IMR-90 (cell line): ENCODE data around the gene PRUNE2. TPM values are rescaled to one million over a fixed set of nuclear protein-coding genes. Genes with fewer than 3 reads are reported as not detected.

Experiments
- ATAC-seq: fragments of 200-7000 bp; cut with Tn5 transposase; 2 replicates; pipeline ENCODE4 v1.9.1; 2020; ENCODE audit warnings: low read depth, mild to moderate bottlenecking, moderate library complexity
- BruUV-seq: library from RNA; stranded (reverse); fragments of 400-500 nt; replicated peaks from 2 replicates; lab custom pipeline; 2021; lab: Mats Ljungman, UMichigan
- CTCF ChIA-PET: fragments of 300-600 bp; formaldehyde crosslinking; extraction: SDS; loops from one replicate; lab custom pipeline; 2021; ENCODE audit warnings: antibody characterized with exemption; lab: Yijun Ruan, JAX
- POLR2A ChIA-PET: fragments of 300-600 bp; sonication (Branson Sonifier 250); formaldehyde crosslinking; loops from one replicate; lab custom pipeline; 2022; ENCODE audit warnings: antibody characterized with exemption; ENCODE audit not compliant: unreplicated experiment; lab: Charles Lee
- DNase-seq: peaks from one replicate; pipeline ENCODE4 v3.0.0; 2013
- H2AFZ ChIP-seq: replicated peaks from 2 replicates; pipeline ENCODE3; 2013; ENCODE audit warnings: low read length, mild to moderate bottlenecking; ENCODE audit not compliant: poor library complexity
- H2AK5ac ChIP-seq: 2 replicates; pipeline ENCODE4 v1.6.1; 2013; ENCODE audit warnings: low read depth, low read length, inconsistent platforms
- H2AK9ac ChIP-seq: replicated peaks from 2 replicates; pipeline ENCODE3; 2013; ENCODE audit warnings: mild to moderate bottlenecking, low read depth, low read length, moderate library complexity; ENCODE audit not compliant: poor library complexity
- H2BK120ac ChIP-seq: 2 replicates; pipeline ENCODE4 v1.6.1; 2013; ENCODE audit warnings: low read depth, low read length, inconsistent platforms
- H2BK15ac ChIP-seq: 3 replicates; pipeline ENCODE4 v1.6.1; 2013; ENCODE audit warnings: low read depth, low read length, inconsistent platforms
- H2BK20ac ChIP-seq: 2 replicates; pipeline ENCODE4 v1.6.1; 2013; ENCODE audit warnings: low read depth, mild to moderate bottlenecking, inconsistent platforms, low read length, moderate library complexity
- H2BK5ac ChIP-seq: 2 replicates; pipeline ENCODE4 v1.6.1; 2013; ENCODE audit warnings: mild to moderate bottlenecking, low read depth, low read length, inconsistent platforms; ENCODE audit not compliant: poor library complexity, severe bottlenecking
- H3K14ac ChIP-seq: replicated peaks from 2 replicates; pipeline ENCODE4 v1.6.1; 2013; ENCODE audit warnings: low read depth, low read length, inconsistent platforms
- H3K18ac ChIP-seq: 2 replicates; pipeline ENCODE4 v1.6.1; 2013; ENCODE audit warnings: low read depth, low read length, control low read depth
- H3K23ac ChIP-seq: 2 replicates; pipeline ENCODE4 v1.6.1; 2013; ENCODE audit warnings: low read depth, low read length, inconsistent platforms
- H3K27ac ChIP-seq: 2 replicates; pipeline ENCODE4 v1.5.1; 2013; ENCODE audit warnings: mild to moderate bottlenecking, control low read depth, low read length; ENCODE audit not compliant: insufficient read depth
- H3K27me3 ChIP-seq: 2 replicates; pipeline ENCODE4 v1.6.1; 2013; ENCODE audit warnings: low read length; ENCODE audit not compliant: control insufficient read depth, insufficient read depth
- H3K36me3 ChIP-seq: 2 replicates; pipeline ENCODE4 v1.6.1; 2013; ENCODE audit warnings: low read length, mixed read lengths; ENCODE audit not compliant: control insufficient read depth, insufficient read depth
- H3K4ac ChIP-seq: 2 replicates; pipeline ENCODE4 v1.6.1; 2013; ENCODE audit warnings: low read depth, low read length, inconsistent platforms
- H3K4me1 ChIP-seq: 2 replicates; pipeline ENCODE4 v1.6.1; 2013; ENCODE audit warnings: low read length, mixed read lengths; ENCODE audit not compliant: control insufficient read depth, insufficient read depth
- H3K4me2 ChIP-seq: 2 replicates; pipeline ENCODE4 v1.6.1; 2013; ENCODE audit warnings: low read depth, mild to moderate bottlenecking, control low read depth, low read length, moderate library complexity
- H3K4me3 ChIP-seq: 2 replicates; pipeline ENCODE4 v1.5.1; 2013; ENCODE audit warnings: low read depth, mild to moderate bottlenecking, control low read depth, low read length, moderate library complexity; ENCODE audit not compliant: insufficient read depth
- H3K56ac ChIP-seq: 2 replicates; pipeline ENCODE4 v1.6.1; 2013; ENCODE audit warnings: low read length, inconsistent platforms; ENCODE audit not compliant: insufficient read depth; ENCODE audit errors: extremely low read depth
- H3K79me1 ChIP-seq, 2 experiments: 2 replicates each; pipeline ENCODE4 v1.6.1; 2013; ENCODE audit warnings: low read length in 2 of 2, inconsistent platforms in 1 of 2, low read depth in 1 of 2
- H3K9ac ChIP-seq: 2 replicates; pipeline ENCODE4 v1.6.1; 2013; ENCODE audit warnings: low read depth, low read length, control low read depth
- H3K9me1 ChIP-seq: 2 replicates; pipeline ENCODE4 v1.6.1; 2013; ENCODE audit warnings: low read length, inconsistent platforms; ENCODE audit not compliant: insufficient read depth
- H3K9me3 ChIP-seq: 2 replicates; pipeline ENCODE4 v1.6.1; 2013; ENCODE audit warnings: low read length; ENCODE audit not compliant: control insufficient read depth, insufficient read depth
- H4K20me1 ChIP-seq: 2 replicates; pipeline ENCODE4 v1.6.1; 2013; ENCODE audit warnings: low read length, inconsistent platforms; ENCODE audit not compliant: insufficient read depth
- H4K5ac ChIP-seq: 2 replicates; pipeline ENCODE4 v1.6.1; 2013; ENCODE audit warnings: mild to moderate bottlenecking, low read depth, low read length, control low read depth
- H4K8ac ChIP-seq, 2 experiments: 2 replicates each; pipeline ENCODE4 v1.6.1; 2013; ENCODE audit warnings: low read depth in 2 of 2, low read length in 2 of 2, control low read depth in 1 of 2, inconsistent platforms in 1 of 2
- H4K91ac ChIP-seq: 2 replicates; pipeline ENCODE4 v1.6.1; 2013; ENCODE audit warnings: low read depth, low read length, inconsistent platforms; ENCODE audit not compliant: insufficient read depth
- BHLHE40 ChIP-seq: fragments of 150-350 bp; IDR thresholded peaks from 2 replicates; pipeline ENCODE4 v1.6.1; 2016; ENCODE audit warnings: mild to moderate bottlenecking, low read depth, low read length
- CEBPB ChIP-seq: IDR thresholded peaks from 2 replicates; pipeline ENCODE4 v1.6.1; 2012; ENCODE audit warnings: low read depth, low read length, improper control_type of control experiment
- CHD1 ChIP-seq: IDR thresholded peaks from 2 replicates; pipeline ENCODE4 v1.6.1; 2012; ENCODE audit warnings: low read depth, low read length, improper control_type of control experiment
- CTCF ChIP-seq: conservative IDR thresholded peaks from 2 replicates; pipeline ENCODE4 v1.5.1; 2012; ENCODE audit warnings: mild to moderate bottlenecking, low read depth, low read length, improper control_type of control experiment
- ELK1 ChIP-seq: fragments of 150-350 bp; IDR thresholded peaks from 2 replicates; pipeline ENCODE4 v1.6.1; 2016; ENCODE audit warnings: low read depth, mild to moderate bottlenecking, low read length, moderate library complexity, borderline replicate concordance
- FOS ChIP-seq: fragments of 150-350 bp; IDR thresholded peaks from 2 replicates; pipeline ENCODE4 v1.6.1; 2016; ENCODE audit warnings: low read depth, low read length
- MAFK ChIP-seq: IDR thresholded peaks from 2 replicates; pipeline ENCODE4 v1.6.1; 2012; ENCODE audit warnings: low read depth, low read length, improper control_type of control experiment
- MAZ ChIP-seq: IDR thresholded peaks from 2 replicates; pipeline ENCODE4 v1.6.1; 2012; ENCODE audit warnings: low read depth, mild to moderate bottlenecking, low read length, improper control_type of control experiment, moderate library complexity, borderline replicate concordance
- MXI1 ChIP-seq: IDR thresholded peaks from 2 replicates; pipeline ENCODE4 v1.6.1; 2012; ENCODE audit warnings: low read depth, mild to moderate bottlenecking, low read length, moderate library complexity, borderline replicate concordance
- NFE2L2 ChIP-seq: fragments of 150-350 bp; IDR thresholded peaks from 2 replicates; pipeline ENCODE4 v1.6.1; 2016; ENCODE audit warnings: low read depth, mild to moderate bottlenecking, low read length
- POLR2A ChIP-seq: IDR thresholded peaks from 2 replicates; pipeline ENCODE4 v1.6.1; 2012; ENCODE audit warnings: mild to moderate bottlenecking, low read depth, low read length
- RAD21 ChIP-seq: IDR thresholded peaks from 2 replicates; pipeline ENCODE4 v1.6.1; 2012; ENCODE audit warnings: low read length, improper control_type of control experiment
- RCOR1 ChIP-seq: IDR thresholded peaks from 2 replicates; pipeline ENCODE4 v1.6.1; 2012; ENCODE audit warnings: mild to moderate bottlenecking, low read length, improper control_type of control experiment; ENCODE audit not compliant: insufficient replicate concordance
- RFX5 ChIP-seq: IDR thresholded peaks from 2 replicates; pipeline ENCODE4 v1.8.0; 2012; ENCODE audit warnings: low read depth, mild to moderate bottlenecking, low read length, moderate library complexity
- SMC3 ChIP-seq: fragments of 150-350 bp; IDR thresholded peaks from 2 replicates; pipeline ENCODE4 v1.6.1; 2016; ENCODE audit warnings: low read depth, mild to moderate bottlenecking, antibody characterized with exemption, low read length, moderate library complexity
- WGBS, 2 experiments: methylation state at CpG; one replicate each; pipeline versions ENCODE4 v1.1.5 to v1.1.7; 2013; ENCODE audit warnings: missing lambda C conversion rate in 2 of 2; ENCODE audit not compliant: insufficient read length in 1 of 2; ENCODE audit errors: extremely low coverage in 2 of 2; 5-methylcytosine and 5-hydroxymethylcytosine counted together
- dilution Hi-C: fragments of 300-500 bp; cut with HindIII; formaldehyde crosslinking; loops from one replicate; pipeline ENCODE4 v1.14.3; 2018; ENCODE audit warnings: low sequenced_read_pairs; ENCODE audit not compliant: unreplicated experiment
- in situ Hi-C: fragments of 300-500 bp; cut with MboI; formaldehyde crosslinking; loops from 3 replicates; pipeline ENCODE4 v1.14.3; 2019; ENCODE audit warnings: low sequenced_read_pairs, inconsistent platforms, mixed read lengths
- intact Hi-C: fragments of 100-400 bp; cut with micrococcal nuclease; formaldehyde crosslinking; loops from 2 replicates; pipeline ENCODE4 v1.10.0; 2022
- polyA plus RNA-seq, 3 experiments: library from polyadenylated mRNA; depleted of rRNA; stranded (reverse); fragments of >200 nt; gene quantifications; 2 replicates each; pipeline ENCODE4 v1.2.3, GENCODE V29; 2012; ENCODE audit warnings: low replicate concordance in 1 of 3
- total RNA-seq: library from RNA; depleted of rRNA; stranded (reverse); fragments of >200 nt; gene quantifications from 2 replicates; pipeline ENCODE4 v1.2.3, GENCODE V29; 2012

PRUNE2 gene
- total and polyA plus RNA-seq, 2 of the 4 experiments (the other 2 are of a cell fraction): 0.70 to 1.6 TPM

- H3K9ac ChIP-seq: no peak overlapping the region
- no peak overlapping the region for H3K4ac ChIP-seq
- H3K4me3 ChIP-seq: no peak overlapping the region
- BruUV-seq: no TSS peak
- no peaks in the 10 kb centered on the region for H4K20me1 ChIP-seq
- no peak overlapping the region for H2BK20ac ChIP-seq
- no peak overlapping the region for H3K18ac ChIP-seq
- DNase-seq (peak; percentile 4), ATAC-seq (no peak)
- intact Hi-C loops: no loop called here
- no peaks in the 10 kb centered on the region for H3K9me1 ChIP-seq
- no peak overlapping the region for H4K91ac ChIP-seq
- H2BK15ac ChIP-seq: no peak overlapping the region
- ChIA-PET CTCF (no interaction called here), POLR2A (no interaction called here)
- H2BK120ac ChIP-seq: no peak overlapping the region
- no peaks in the 10 kb centered on the region for H3K36me3 ChIP-seq
- no peaks in the 10 kb centered on the region for H3K4me1 ChIP-seq
- WGBS, 2 experiments: no CpG with 5 or more reads among the region's 5 CpGs
- H3K23ac ChIP-seq: no peak overlapping the region
- dilution Hi-C loops: no loop called here
- H3K27ac ChIP-seq: no peak overlapping the region
- H4K8ac ChIP-seq: no peak overlapping the region
- H2AK5ac ChIP-seq: no peak overlapping the region
- no peak overlapping the region for H2BK5ac ChIP-seq
- in situ Hi-C loops: loop anchor here (25.0 kb wide), 1 partner anchor 830 kb away; the partner anchor contains the start of gene PCSK5
- no peak overlapping the region for H2AK9ac ChIP-seq
- H3K27me3 ChIP-seq: no peaks in the 10 kb centered on the region; the same call in 1 of the 2 replicates
- no peak for TF ChIP-seq CTCF
- no peak for TF ChIP-seq NFE2L2
- no peak for TF ChIP-seq MAZ
- TF ChIP-seq POLR2A: no peak
- no peak for TF ChIP-seq CHD1
- no peak for TF ChIP-seq FOS
- TF ChIP-seq RAD21: no peak
- no peak for TF ChIP-seq CEBPB
- no peak for TF ChIP-seq BHLHE40
- no peak for TF ChIP-seq ELK1
- TF ChIP-seq RFX5: no peak
- no peak for TF ChIP-seq RCOR1
- no peak for TF ChIP-seq SMC3
- no peak for TF ChIP-seq MXI1
- TF ChIP-seq MAFK: no peak
- no peak overlapping the region for H3K4me2 ChIP-seq
- no peaks in the 10 kb centered on the region for H3K79me1 ChIP-seq
- H3K56ac ChIP-seq: no peak overlapping the region
- H3K14ac ChIP-seq: no peak overlapping the region
- H2AFZ ChIP-seq: no peak overlapping the region
- H3K9me3 ChIP-seq: no peaks in the 10 kb centered on the region
- no peak overlapping the region for H4K5ac ChIP-seq
Observed at GRCh38 chr9:76717613-76718012, 188.3 kb downstream of the PRUNE2 start.
